ENCODE measurements around the gene LRMDA.

The LRMDA gene

GRCh38 chr10:76553263-76554032 lies 1122.0 kb downstream of the LRMDA start:
- H4K20me1 ChIP-seq = no peaks in the 10 kb centered on the region
- H3K9ac ChIP-seq = no peak overlapping the region
- H3K4me1 ChIP-seq = no peaks in the 10 kb centered on the region
- no peak overlapping the region for H3K4me3 ChIP-seq
- no peaks in the 10 kb centered on the region for H3K27me3 ChIP-seq
- no peak for TF ChIP-seq Cebpa-rat (IDR thresholded peaks at IDR 0.05)
- H3K4me2 ChIP-seq = no peak overlapping the region
- H3K9me3 ChIP-seq (replicated peaks in 1 of 11) = no peaks in the 10 kb centered on the region
- no peak overlapping the region for H3K27ac ChIP-seq
- H3K36me3 ChIP-seq = no peaks in the 10 kb centered on the region

DNA sequence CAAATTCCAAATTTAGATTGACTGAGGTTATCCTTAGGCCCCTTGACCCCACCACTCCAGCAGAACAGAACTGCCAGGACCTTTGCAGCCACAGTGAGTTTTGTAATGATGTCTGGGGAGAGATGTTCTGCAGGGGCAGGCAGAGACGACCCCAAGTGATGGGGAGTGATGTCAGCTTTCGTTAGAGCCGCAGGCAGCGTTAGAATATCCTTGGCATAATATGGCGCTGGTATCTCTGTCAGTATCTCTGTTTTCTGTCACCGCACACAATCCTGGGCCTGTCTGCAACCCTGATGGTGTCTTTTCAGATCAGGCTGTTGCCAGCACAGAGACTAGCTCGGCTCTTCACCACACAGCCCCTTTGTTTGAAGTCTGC lies 1122.6 kb downstream of the LRMDA start:
- no peaks in the 10 kb centered on the region for H4K20me1 ChIP-seq
- no peaks in the 10 kb centered on the region for H3K9me3 ChIP-seq (replicated peaks in 1 of 11)
- H3K4me1 ChIP-seq = no peaks in the 10 kb centered on the region
- no peak overlapping the region for H3K4me2 ChIP-seq
- no peaks in the 10 kb centered on the region for H3K27me3 ChIP-seq
- no peak overlapping the region for H3K27ac ChIP-seq
- no peak for TF ChIP-seq Cebpa-rat (IDR thresholded peaks at IDR 0.05)
- no peak overlapping the region for H3K4me3 ChIP-seq
- H3K36me3 ChIP-seq = no peaks in the 10 kb centered on the region
- H3K9ac ChIP-seq = no peak overlapping the region

GRCh38 chr10:76554478-76554877 lies 1123.1 kb downstream of the LRMDA start:
- Histone ChIP-seq H4K20me1 (no peaks in the 10 kb centered on the region), H3K36me3 (no peaks in the 10 kb centered on the region), H3K27ac (no peak overlapping the region), H3K9me3 (replicated peaks in 1 of 11) (no peaks in the 10 kb centered on the region), H3K9ac (no peak overlapping the region), H3K27me3 (no peaks in the 10 kb centered on the region), H3K4me2 (no peak overlapping the region), H3K4me1 (no peaks in the 10 kb centered on the region), H3K4me3 (no peak overlapping the region)
- TF ChIP-seq Cebpa-rat (IDR thresholded peaks at IDR 0.05) = no peak

- Histone ChIP-seq H3K27ac (no peak overlapping the region), H3K9ac (no peak overlapping the region), H3K36me3 (no peaks in the 10 kb centered on the region), H3K27me3 (no peaks in the 10 kb centered on the region), H3K4me1 (no peaks in the 10 kb centered on the region), H3K4me3 (no peak overlapping the region), H4K20me1 (no peaks in the 10 kb centered on the region), H3K4me2 (no peak overlapping the region), H3K9me3 (replicated peaks in 1 of 11) (no peaks in the 10 kb centered on the region)
- TF ChIP-seq Cebpa-rat (IDR thresholded peaks at IDR 0.05) = no peak
Observed at GRCh38 chr10:76555067-76555670, 1123.7 kb downstream of the LRMDA start.

GRCh38 chr10:76557366-76557765 lies 1125.9 kb downstream of the LRMDA start:
- no peak overlapping the region for H3K27ac ChIP-seq
- H3K27me3 ChIP-seq = no peaks in the 10 kb centered on the region
- no peaks in the 10 kb centered on the region for H3K9me3 ChIP-seq (replicated peaks in 1 of 11)
- no peak for TF ChIP-seq Cebpa-rat (IDR thresholded peaks at IDR 0.05)
- H3K4me2 ChIP-seq = no peak overlapping the region
- no peaks in the 10 kb centered on the region for H3K36me3 ChIP-seq
- no peak overlapping the region for H3K9ac ChIP-seq
- H3K4me3 ChIP-seq = no peak overlapping the region
- no peaks in the 10 kb centered on the region for H4K20me1 ChIP-seq
- H3K4me1 ChIP-seq = no peaks in the 10 kb centered on the region

DNA sequence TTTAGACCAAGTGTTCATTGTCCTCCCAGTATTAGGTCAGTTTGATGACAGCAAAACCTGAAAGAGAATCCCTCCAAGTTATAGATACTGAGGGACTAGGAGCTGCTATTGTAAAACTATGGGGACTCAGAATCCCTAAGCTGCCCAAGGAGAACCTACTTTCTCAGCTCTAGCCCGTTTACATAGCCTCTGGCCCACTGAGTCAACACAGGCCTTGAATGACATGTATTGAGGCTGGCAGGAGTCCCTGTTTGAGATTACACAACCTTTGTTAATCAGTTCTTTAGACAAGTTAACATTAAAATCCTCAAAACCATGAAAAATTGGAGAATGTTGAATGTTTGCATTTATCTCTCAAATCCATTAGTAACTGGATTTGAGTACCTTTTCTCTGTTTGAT lies 1127.2 kb downstream of the LRMDA start:
- Histone ChIP-seq H3K27ac (no peak overlapping the region), H3K4me2 (no peak overlapping the region), H3K4me1 (no peaks in the 10 kb centered on the region), H3K9ac (no peak overlapping the region), H4K20me1 (no peaks in the 10 kb centered on the region), H3K4me3 (no peak overlapping the region), H3K36me3 (no peaks in the 10 kb centered on the region), H3K27me3 (no peaks in the 10 kb centered on the region), H3K9me3 (replicated peaks in 1 of 11) (no peaks in the 10 kb centered on the region)
- no peak for TF ChIP-seq Cebpa-rat (IDR thresholded peaks at IDR 0.05)

DNA sequence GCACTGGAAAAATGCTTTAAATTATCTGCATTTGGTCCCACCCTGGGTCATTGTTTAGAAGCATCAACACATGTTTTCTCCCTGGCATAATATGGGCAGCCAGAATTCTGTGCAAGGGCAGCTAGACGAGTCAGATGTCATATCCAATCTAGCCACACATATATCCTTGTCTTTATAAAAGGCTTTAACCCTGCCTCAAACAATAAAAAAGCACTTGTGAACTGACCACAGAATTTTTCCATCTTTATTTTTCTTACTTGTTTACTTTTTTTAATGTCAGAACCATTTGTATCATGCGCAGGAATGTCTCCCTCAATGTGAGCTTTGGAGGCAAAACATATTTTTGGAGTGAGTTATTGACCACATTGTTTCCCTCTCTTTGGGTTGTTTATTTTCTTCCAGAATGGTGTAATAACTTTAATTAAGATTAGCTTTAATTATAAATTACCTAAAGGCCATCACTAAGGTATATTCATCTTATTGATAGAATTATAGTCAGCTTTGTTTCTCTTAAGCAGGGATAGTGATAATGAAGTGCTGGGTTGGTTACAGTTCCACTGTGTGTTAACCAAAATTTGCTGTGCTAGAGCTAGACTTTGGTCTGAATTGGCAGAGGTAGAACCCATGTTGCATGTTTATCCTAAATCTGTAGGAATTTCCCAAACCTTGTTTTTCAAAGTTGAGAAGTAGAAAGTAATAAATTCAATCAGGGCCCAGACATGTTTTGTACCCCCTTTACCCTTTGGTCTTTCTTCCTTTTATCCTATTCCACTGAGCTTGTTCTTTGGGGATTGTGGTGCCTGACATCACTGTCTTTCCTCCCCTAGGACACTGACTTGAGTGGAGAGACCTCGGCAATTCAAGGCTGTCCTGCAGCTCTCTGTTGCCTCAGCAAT lies 1127.8 kb downstream of the LRMDA start:
- H3K9ac ChIP-seq = no peak overlapping the region
- H3K9me3 ChIP-seq (replicated peaks in 1 of 11) = no peaks in the 10 kb centered on the region
- no peak overlapping the region for H3K4me2 ChIP-seq
- H3K4me3 ChIP-seq = no peak overlapping the region
- no peak overlapping the region for H3K27ac ChIP-seq
- H4K20me1 ChIP-seq = no peaks in the 10 kb centered on the region
- peaks cover 0 to 5% (median 0%) of the 10 kb centered on the region in 10 experiments; a peak in 2 of 20 replicates for H3K4me1 ChIP-seq
- no peaks in the 10 kb centered on the region for H3K36me3 ChIP-seq
- TF ChIP-seq Cebpa-rat (IDR thresholded peaks at IDR 0.05) = no peak
- no peaks in the 10 kb centered on the region for H3K27me3 ChIP-seq

DNA sequence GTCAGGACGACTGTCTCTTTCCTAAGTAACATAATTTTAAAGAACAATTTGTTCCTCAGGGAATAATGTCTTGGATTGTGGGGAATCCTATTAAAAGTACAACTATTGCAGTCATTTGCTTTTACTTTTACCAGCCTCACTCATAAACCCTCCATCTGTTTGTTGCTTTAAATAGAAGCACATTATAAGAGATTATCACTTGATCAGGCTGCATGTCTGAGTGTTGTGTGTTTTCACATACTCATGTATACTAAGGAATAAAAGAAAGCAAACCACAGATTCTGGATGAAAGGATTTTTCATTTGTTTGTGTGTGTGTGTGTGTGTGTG lies 1128.4 kb downstream of the LRMDA start:
- Histone ChIP-seq H3K4me3 (no peak overlapping the region), H3K27ac (no peak overlapping the region), H3K9me3 (replicated peaks in 1 of 11) (no peaks in the 10 kb centered on the region), H3K4me2 (no peak overlapping the region), H3K27me3 (no peaks in the 10 kb centered on the region), H4K20me1 (no peaks in the 10 kb centered on the region; a peak in 1 of 22 replicates), H3K9ac (no peak overlapping the region), H3K4me1 (peaks cover 0 to 7% (median 0%) of the 10 kb centered on the region in 10 experiments; a peak in 2 of 20 replicates), H3K36me3 (no peaks in the 10 kb centered on the region)
- TF ChIP-seq Cebpa-rat (IDR thresholded peaks at IDR 0.05) = no peak

- no peak overlapping the region for H3K4me2 ChIP-seq
- no peaks in the 10 kb centered on the region for H3K36me3 ChIP-seq
- no peak for TF ChIP-seq Cebpa-rat (IDR thresholded peaks at IDR 0.05)
- no peak overlapping the region for H3K4me3 ChIP-seq
- no peaks in the 10 kb centered on the region for H3K9me3 ChIP-seq (replicated peaks in 1 of 11)
- no peak overlapping the region for H3K27ac ChIP-seq
- peaks cover 0 to 7% (median 0%) of the 10 kb centered on the region in 10 experiments; a peak in 2 of 20 replicates for H3K4me1 ChIP-seq
- H3K27me3 ChIP-seq = no peaks in the 10 kb centered on the region
- H3K9ac ChIP-seq = no peak overlapping the region
- no peaks in the 10 kb centered on the region; a peak in 1 of 22 replicates for H4K20me1 ChIP-seq
Observed at GRCh38 chr10:76560338-76560737, 1128.9 kb downstream of the LRMDA start.

All from BLaER1 treated with 17β-estradiol and CSF1 and Interleukin-3, amounts not matched to agents 10 nM and 100 nM (cell line).